HL-60 (cell line): ENCODE measurements around the gene NBPF12.
"Not testable (repeated sequence)": the region's sequence is repeated elsewhere in the genome, so short reads cannot be mapped to it uniquely, and the experiment has no call there.

Source experiments
- CTCF ChIP-seq: IDR thresholded peaks from one replicate; pipeline ENCODE4 v1.5.1; 2011; ENCODE audit warnings: low read length, control low read depth, inconsistent platforms; ENCODE audit not compliant: insufficient read depth
- GABPA ChIP-seq: IDR thresholded peaks from 2 replicates; pipeline ENCODE4 v1.6.1; 2012; ENCODE audit warnings: low read depth
- POLR2AphosphoS5 ChIP-seq: IDR thresholded peaks from 2 replicates; pipeline ENCODE4 v1.6.1; 2012; ENCODE audit warnings: low read depth
- REST ChIP-seq: IDR thresholded peaks from 2 replicates; pipeline ENCODE4 v1.6.1; 2012; ENCODE audit warnings: low read depth; ENCODE audit not compliant: insufficient replicate concordance
- SPI1 ChIP-seq: IDR thresholded peaks from 2 replicates; pipeline ENCODE4 v1.6.1; 2012; ENCODE audit warnings: low read depth, mild to moderate bottlenecking, borderline replicate concordance

- not testable (repeated sequence) for TF ChIP-seq CTCF, GABPA, SPI1, POLR2AphosphoS5, REST
These were observed 2.2 kb downstream of the NBPF12 start for GRCh38 chr1:146940293-146940692.
